HepG2 (cell line): ENCODE data around the gene TEKT2. TPM values are rescaled to one million over a fixed set of nuclear protein-coding genes. Genes with fewer than 3 reads are reported as not detected.
A peak's percentile ranks its signal among the peaks of the same experiment; 100 is the strongest.

Source experiments
- AHDC1 ChIP-seq: sonication (generic); formaldehyde crosslinking; IDR thresholded peaks from 2 replicates; pipeline ENCODE4 v1.5.1; 2020; ENCODE audit warnings: mild to moderate bottlenecking, missing genetic modification reagents, borderline replicate concordance
- ETV5 ChIP-seq: IDR thresholded peaks from 2 replicates; pipeline ENCODE4 v1.6.1; 2018; ENCODE audit warnings: missing biosample characterization, missing genetic modification reagents, inconsistent platforms, borderline replicate concordance
- EZH2 ChIP-seq: conservative IDR thresholded peaks from 2 replicates; pipeline ENCODE4 v1.6.1; 2012; ENCODE audit warnings: mild to moderate bottlenecking, low read depth, low read length, moderate library complexity
- GLMP ChIP-seq: sonication (generic); formaldehyde crosslinking; IDR thresholded peaks from 2 replicates; pipeline ENCODE4 v1.9.0; 2021; ENCODE audit warnings: missing genetic modification reagents, mild to moderate bottlenecking, borderline replicate concordance
- KLF15 ChIP-seq: sonication (generic); formaldehyde crosslinking; IDR thresholded peaks from 2 replicates; pipeline ENCODE4 v1.8.1; 2023; ENCODE audit warnings: borderline replicate concordance, mild to moderate bottlenecking, inconsistent platforms, missing genetic modification reagents, mixed read lengths
- PRDM4 ChIP-seq: sonication (generic); formaldehyde crosslinking; IDR thresholded peaks from 2 replicates; pipeline ENCODE4 v1.9.0; 2021; ENCODE audit warnings: missing genetic modification reagents, borderline replicate concordance
- SIN3B ChIP-seq: fragments of 150-350 bp; IDR thresholded peaks from 2 replicates; pipeline ENCODE4 v1.6.1; 2014; ENCODE audit warnings: low read length
- SP4 ChIP-seq: sonication (generic); formaldehyde crosslinking; IDR thresholded peaks from 2 replicates; pipeline ENCODE4 v1.8.1; 2023; ENCODE audit warnings: mild to moderate bottlenecking, missing genetic modification reagents
- TBX3 ChIP-seq: fragments of 450-650 bp; IDR thresholded peaks from 2 replicates; pipeline ENCODE4 v1.6.1; 2017; ENCODE audit warnings: antibody characterized with exemption, mild to moderate bottlenecking, inconsistent platforms, borderline replicate concordance
- ZNF724P ChIP-seq: sonication (generic); formaldehyde crosslinking; IDR thresholded peaks from 2 replicates; pipeline ENCODE4 v1.8.0; 2022; ENCODE audit warnings: missing genetic modification reagents, borderline replicate concordance
- ZNF773 ChIP-seq: sonication (generic); formaldehyde crosslinking; IDR thresholded peaks from 2 replicates; pipeline ENCODE4 v1.4.0; 2020; ENCODE audit warnings: missing genetic modification reagents, borderline replicate concordance
- polyA plus RNA-seq, 8 experiments: library from polyadenylated mRNA; depleted of rRNA in 3 of 8; stranded (reverse) in 7 of 8; unstranded in 1 of 8; fragments of >200 nt; fragmentation: Illumina TruSeq in 4 of 8; extraction: Trizol in 4 of 8; gene quantifications; 2 replicates each; pipeline versions ENCODE4 v1.2.1 to v1.2.3, GENCODE V29; 2011 to 2016; ENCODE audit warnings: low read depth in 4 of 8, missing spikeins in 1 of 8, mixed read lengths in 1 of 8; ENCODE audit not compliant: insufficient read depth in 1 of 8
- total RNA-seq, 5 experiments: library from RNA; depleted of rRNA; stranded (reverse); fragments of >200 nt; fragmentation: Illumina TruSeq; extraction: Trizol; gene quantifications; 2 replicates each; pipeline ENCODE4 v1.2.3, GENCODE V29; 2016; ENCODE audit warnings: low read depth in 1 of 5

Gene TEKT2
- total and polyA plus RNA-seq, 2 of the 13 experiments (the other 11 are each of a cell fraction or from before 2014, with no cell fraction given) = 0.31 to 0.38 TPM

GRCh38 chr1:36088577-36089392 is 4.9 kb downstream of the TEKT2 start, which contains the start of gene ADPRS (continued):
- TF ChIP-seq ETV5 = peak; percentile 96
- TF ChIP-seq KLF15 (CRISPR knock-in tag) = no peak
- TF ChIP-seq ZNF724P (CRISPR knock-in tag) = peak; percentile 65; the same call in 1 of the 2 replicates
- TF ChIP-seq EZH2 = no peak
- no peak for TF ChIP-seq AHDC1 (CRISPR knock-in tag)
- TF ChIP-seq TBX3 = no peak
- TF ChIP-seq GLMP (CRISPR knock-in tag) = no peak
- TF ChIP-seq SIN3B = peak; percentile 92
- peak; percentile 82 for TF ChIP-seq SP4 (CRISPR knock-in tag)
- no peak; the same call in 1 of the 2 replicates for TF ChIP-seq PRDM4 (CRISPR knock-in tag)
- TF ChIP-seq ZNF773 (CRISPR knock-in tag) = peak; percentile 80; the same call in 1 of the 2 replicates
